Heart left ventricle (tissue), 16 donors: ENCODE results near the gene ST3GAL2. TPM values are rescaled to one million over a fixed set of nuclear protein-coding genes. Genes with fewer than 3 reads are reported as not detected.
A peak's percentile ranks its signal among the peaks of the same experiment; 100 is the strongest.

Experiments
- ATAC-seq, 4 donors: fragments of 200-7000 bp; cut with Tn5 transposase; one replicate each; pipeline ENCODE4 v1.9.1; 2020 to 2022; ENCODE audit warnings: moderate library complexity in 4 of 4, mild to moderate bottlenecking in 3 of 4, moderate number of reproducible peaks in 1 of 4
- DNase-seq, 5 donors: peaks; one replicate each; pipeline ENCODE4 v3.0.0-alpha.2; 2020
- H3K27ac ChIP-seq, 12 donors: fragments of 200-600 bp; sonication (generic) in 4 of 12; one replicate each; pipeline versions ENCODE4 v1.5.0 to v1.8.0; 2016 to 2022; ENCODE audit warnings: mild to moderate bottlenecking in 2 of 12
- H3K27me3 ChIP-seq, 9 donors: fragments of 200-600 bp; sonication (generic) in 2 of 9; one replicate each; pipeline versions ENCODE4 v1.5.1 to v1.8.0; 2016 to 2022; ENCODE audit warnings: mild to moderate bottlenecking in 3 of 9
- H3K36me3 ChIP-seq, 9 donors: fragments of 200-600 bp; sonication (generic) in 2 of 9; one replicate each; pipeline versions ENCODE4 v1.5.0 to v1.8.0; 2018 to 2022; ENCODE audit warnings: mild to moderate bottlenecking in 2 of 9
- H3K4me1 ChIP-seq, 12 donors: fragments of 200-600 bp; sonication (generic) in 4 of 12; one replicate each; pipeline versions ENCODE4 v1.5.0 to v1.8.0; 2016 to 2022; ENCODE audit warnings: mild to moderate bottlenecking in 3 of 12
- H3K4me3 ChIP-seq, 12 donors: fragments of 200-600 bp; sonication (generic) in 4 of 12; one replicate each; pipeline versions ENCODE4 v1.5.0 to v1.8.0; 2017 to 2022; ENCODE audit warnings: mild to moderate bottlenecking in 9 of 12, moderate library complexity in 4 of 12
- H3K9me3 ChIP-seq, 12 donors: fragments of 200-600 bp; sonication (generic) in 4 of 12; one replicate each; pipeline versions ENCODE4 v1.5.0 to v1.8.0; 2016 to 2022; ENCODE audit warnings: mild to moderate bottlenecking in 1 of 12
- CTCF ChIP-seq, 12 donors: fragments of 200-600 bp; sonication (generic) in 4 of 12; IDR thresholded peaks; one replicate each; pipeline versions ENCODE4 v1.5.0 to v1.8.0; 2018 to 2022; ENCODE audit warnings: antibody characterized with exemption in 12 of 12, mild to moderate bottlenecking in 5 of 12
- POLR2A ChIP-seq, 2 donors: fragments of 450-650 bp; IDR thresholded peaks; one replicate each; pipeline ENCODE4 v1.6.1; 2017; ENCODE audit warnings: antibody characterized with exemption in 2 of 2, mild to moderate bottlenecking in 2 of 2, moderate library complexity in 2 of 2
- WGBS, 4 donors: extraction: QIAGEN DNeasy Blood & Tissue Kit in 2 of 4; methylation state at CpG; one replicate each; pipeline versions ENCODE4 v1.1.5 to v1.1.7; 2013 to 2018; 5-methylcytosine and 5-hydroxymethylcytosine counted together
- intact Hi-C, 10 donors: fragments of 100-400 bp; cut with DNase I; formaldehyde crosslinking; loops; one replicate each; pipeline versions ENCODE4 v1.11.1 to v1.14.2; 2022
- polyA plus RNA-seq, 2 donors: library from polyadenylated mRNA; stranded (reverse); fragments of 200-250 nt; gene quantifications; one replicate each; pipeline ENCODE4 v1.2.3, GENCODE V29; 2013
- total RNA-seq, 9 donors: library from RNA; depleted of rRNA in 2 of 9; stranded (reverse); fragments of >200 nt in 2 of 9; fragmentation: NEBNext Ultra II Directional in 3 of 9; extraction: Animal tissue kit (Norgen Biotek cat#: 25700) in 3 of 9; gene quantifications; one replicate each; pipeline versions ENCODE4 v1.1.0 to v1.2.4, GENCODE V29; 2016 to 2023
- donor health status: ischemic (EF 13 %, LVEDD 7.1; RV severe dilation, severe dysfunction).
- donor health status: healthy with polysubstance abuse.
- donor health status: DM: no; HTN: yes; CAD: no.
- donor health status: DM: no; HTN: no; CAD: no.
- donor health status: ischemic (EF 25% LVEDD 6.9; RV normal size, moderate dysfunction).
- donor health status: ischemic (EF 25% LVEDD 5.7; RV mildly dilated, moderate dysfunction).
- donor health status: healthy.
- donor health status: DM: yes; HTN: yes; CAD: no.
- donor health status: ischemic (EF 35%, LVEDD 5.7; RV mildly dilated, moderate dysfunction).
- donor health status: nonischemic (EF 11% LVEDD 7.7; RV severe dilation, severe dysfunction).
- donor health status: DM: yes; HTN: yes; CAD: no.
- donor health status: PGD.
- donor health status: ischemic (EF 29% LVEDD 5.4; RV normal size, mild dysfunction).
- donor health status: nonischemic (EF 23%, LVEDD 6.1; RV moderate dilation, normal function).

ST3GAL2 gene
- total and polyA plus RNA-seq, 11 donors, result 8.4 to 44.6 (median 20.1) TPM

- peak in 1 of 5 donors; percentile 42 for DNase-seq
- Histone ChIP-seq H3K27ac (no peak overlapping the region), H3K4me1 (peaks cover 0 to 5% (median 0%) of the 10 kb centered on the region in 12 donors), H3K36me3 (peaks cover 0 to 61% (median 21%) of the 10 kb centered on the region in 9 donors), H3K9me3 (no peaks in the 10 kb centered on the region), H3K27me3 (no peaks in the 10 kb centered on the region), H3K4me3 (no peak overlapping the region)
- no peak for TF ChIP-seq CTCF (IDR thresholded peaks at IDR 0.05)
- TF ChIP-seq POLR2A (IDR thresholded peaks at IDR 0.05), result no peak
- intact Hi-C loops, result loop anchor here in 1 of 10 donors (5.0 kb wide), 1 partner anchor 72 kb away; no protein-coding TSS in a partner anchor
- WGBS, 4 donors, result 95 to 99% (median 96%) methylated on average over 10 to 16 of the region's 16 CpGs
- ATAC-seq, result no peak
Observed at GRCh38 chr16:70468776-70469525, 30.1 kb upstream of the ST3GAL2 start.

GRCh38 chr16:70467608-70468007 lies 28.7 kb upstream of the ST3GAL2 start:
- H3K27ac ChIP-seq, result no peak overlapping the region
- no peak for ATAC-seq
- no peak overlapping the region for H3K4me3 ChIP-seq
- TF ChIP-seq POLR2A (IDR thresholded peaks at IDR 0.05), result no peak
- TF ChIP-seq CTCF (IDR thresholded peaks at IDR 0.05), result no peak
- peaks cover 0 to 55% (median 18%) of the 10 kb centered on the region in 9 donors for H3K36me3 ChIP-seq
- no peaks in the 10 kb centered on the region for H3K27me3 ChIP-seq
- peak in 1 of 5 donors; percentile 28 for DNase-seq
- H3K4me1 ChIP-seq, result peaks cover 0 to 5% (median 0%) of the 10 kb centered on the region in 12 donors
- intact Hi-C loops, result loop anchor here in 1 of 10 donors (5.0 kb wide), 1 partner anchor 70 kb away; no protein-coding TSS in a partner anchor
- WGBS, 4 donors, result 89 to 98% (median 96%) methylated on average over 8 of the region's 8 CpGs
- no peaks in the 10 kb centered on the region for H3K9me3 ChIP-seq

GRCh38 chr16:70467113-70467512 lies 28.2 kb upstream of the ST3GAL2 start:
- Histone ChIP-seq H3K4me3 (no peak overlapping the region), H3K27ac (no peak overlapping the region), H3K9me3 (no peaks in the 10 kb centered on the region), H3K4me1 (peaks cover 0 to 5% (median 0%) of the 10 kb centered on the region in 12 donors), H3K36me3 (peaks cover 0 to 52% (median 18%) of the 10 kb centered on the region in 9 donors), H3K27me3 (no peaks in the 10 kb centered on the region)
- intact Hi-C loops, result loop anchor here in 1 of 10 donors (5.0 kb wide), 1 partner anchor 70 kb away; no protein-coding TSS in a partner anchor
- ATAC-seq (no peak), DNase-seq (peak in 1 of 5 donors; percentile 40)
- no peak for TF ChIP-seq POLR2A (IDR thresholded peaks at IDR 0.05)
- TF ChIP-seq CTCF (IDR thresholded peaks at IDR 0.05), result no peak
- WGBS, 4 donors, result 88 to 93% (median 90%) methylated on average over 10 to 11 of the region's 11 CpGs

GRCh38 chr16:70466805-70467076 lies 27.8 kb upstream of the ST3GAL2 start:
- DNase-seq, result peak in 1 of 5 donors; percentile 37
- intact Hi-C loops, result loop anchor here in 1 of 10 donors (5.0 kb wide), 1 partner anchor 69 kb away; no protein-coding TSS in a partner anchor
- TF ChIP-seq CTCF (IDR thresholded peaks at IDR 0.05) (no peak), POLR2A (IDR thresholded peaks at IDR 0.05) (no peak)

More at GRCh38 chr16:70466805-70467076, 27.8 kb upstream of the ST3GAL2 start:
- Histone ChIP-seq H3K36me3 (peaks cover 0 to 49% (median 18%) of the 10 kb centered on the region in 9 donors), H3K9me3 (no peaks in the 10 kb centered on the region), H3K4me3 (no peak overlapping the region), H3K27ac (no peak overlapping the region), H3K27me3 (no peaks in the 10 kb centered on the region), H3K4me1 (peaks cover 0 to 7% (median 0%) of the 10 kb centered on the region in 12 donors)
- 84 to 92% (median 88%) methylated on average over 3 to 7 of the region's 7 CpGs for WGBS, 4 donors
- no peak for ATAC-seq
